Ishikawa (cell line): ENCODE results near the gene PCK1.
A peak's percentile ranks its signal among the peaks of the same experiment; 100 is the strongest.

Source experiments
- CEBPB ChIP-seq: IDR thresholded peaks from 2 replicates; pipeline ENCODE4 v1.6.1; 2012
- CREB1 ChIP-seq: IDR thresholded peaks from 2 replicates; pipeline ENCODE4 v1.6.1; 2012; ENCODE audit warnings: low read depth
- EGR1 ChIP-seq: IDR thresholded peaks from 2 replicates; pipeline ENCODE4 v1.6.1; 2012
- EP300 ChIP-seq: IDR thresholded peaks from 2 replicates; pipeline ENCODE4 v1.6.1; 2012; ENCODE audit warnings: borderline replicate concordance
- FOXM1 ChIP-seq: IDR thresholded peaks from 2 replicates; pipeline ENCODE4 v1.6.1; 2012; ENCODE audit warnings: low read depth, borderline replicate concordance
- MAX ChIP-seq: IDR thresholded peaks from 2 replicates; pipeline ENCODE4 v1.6.1; 2012
- NFIC ChIP-seq: IDR thresholded peaks from 2 replicates; pipeline ENCODE4 v1.6.1; 2012
- RAD21 ChIP-seq: IDR thresholded peaks from 2 replicates; pipeline ENCODE4 v1.6.1; 2012; ENCODE audit warnings: low read depth
- REST ChIP-seq: IDR thresholded peaks from 2 replicates; pipeline ENCODE4 v1.6.1; 2012; ENCODE audit warnings: low read depth, mild to moderate bottlenecking
- TAF1 ChIP-seq: IDR thresholded peaks from 2 replicates; pipeline ENCODE4 v1.6.1; 2012; ENCODE audit warnings: low read depth, mild to moderate bottlenecking
- TCF12 ChIP-seq: IDR thresholded peaks from 2 replicates; pipeline ENCODE4 v1.6.1; 2012; ENCODE audit warnings: low read depth
- TEAD4 ChIP-seq: IDR thresholded peaks from 2 replicates; pipeline ENCODE4 v1.6.1; 2012
- USF1 ChIP-seq: IDR thresholded peaks from 2 replicates; pipeline ENCODE4 v1.6.1; 2012
- YY1 ChIP-seq: IDR thresholded peaks from 2 replicates; pipeline ENCODE4 v1.6.1; 2012; ENCODE audit warnings: low read depth
- ZBTB7A ChIP-seq: IDR thresholded peaks from 2 replicates; pipeline ENCODE4 v1.6.1; 2012; ENCODE audit warnings: low read depth

The PCK1 gene

GRCh38 chr20:57600320-57601210 lies 39.7 kb downstream of the PCK1 start:
- TF ChIP-seq RAD21 = no peak
- no peak for TF ChIP-seq USF1
- no peak for TF ChIP-seq TCF12
- TF ChIP-seq YY1 = no peak
- no peak for TF ChIP-seq CREB1
- no peak for TF ChIP-seq TEAD4
- no peak for TF ChIP-seq ZBTB7A
- TF ChIP-seq NFIC = no peak
- no peak for TF ChIP-seq TAF1
- no peak for TF ChIP-seq MAX
- TF ChIP-seq EGR1 = no peak
- TF ChIP-seq FOXM1 = no peak
- TF ChIP-seq REST = no peak
- no peak for TF ChIP-seq EP300
- TF ChIP-seq CEBPB = no peak

GRCh38 chr20:57601211-57601570 lies 40.3 kb downstream of the PCK1 start:
- no peak for TF ChIP-seq EP300
- TF ChIP-seq EGR1 = no peak
- no peak for TF ChIP-seq NFIC
- no peak for TF ChIP-seq ZBTB7A
- TF ChIP-seq MAX = no peak
- TF ChIP-seq USF1 = no peak
- TF ChIP-seq TAF1 = no peak
- TF ChIP-seq CEBPB = no peak
- no peak for TF ChIP-seq RAD21
- no peak for TF ChIP-seq FOXM1
- TF ChIP-seq REST = no peak
- no peak for TF ChIP-seq TEAD4

GRCh38 chr20:57601737-57602136 lies 40.8 kb downstream of the PCK1 start:
- TF ChIP-seq TEAD4 (no peak), EGR1 (no peak), MAX (no peak), NFIC (no peak), REST (no peak), CEBPB (no peak), RAD21 (no peak), FOXM1 (no peak), EP300 (no peak), YY1 (no peak), ZBTB7A (no peak), TAF1 (no peak), USF1 (no peak), TCF12 (no peak), CREB1 (no peak)

- no peak for TF ChIP-seq RAD21
- peak; percentile 44; the same call in 1 of the 2 replicates for TF ChIP-seq USF1
These were observed 42.2 kb downstream of the PCK1 start for GRCh38 chr20:57603120-57603519.
